GM18498 (cell line): ENCODE results near the gene IWS1.

Source experiments
- ATAC-seq: cut with Tn5 transposase; IDR thresholded peaks from one replicate; pipeline ENCODE4 v1.9.1; 2021; ENCODE audit warnings: mild to moderate bottlenecking, moderate library complexity; ENCODE audit not compliant: unreplicated experiment

Gene IWS1

DNA sequence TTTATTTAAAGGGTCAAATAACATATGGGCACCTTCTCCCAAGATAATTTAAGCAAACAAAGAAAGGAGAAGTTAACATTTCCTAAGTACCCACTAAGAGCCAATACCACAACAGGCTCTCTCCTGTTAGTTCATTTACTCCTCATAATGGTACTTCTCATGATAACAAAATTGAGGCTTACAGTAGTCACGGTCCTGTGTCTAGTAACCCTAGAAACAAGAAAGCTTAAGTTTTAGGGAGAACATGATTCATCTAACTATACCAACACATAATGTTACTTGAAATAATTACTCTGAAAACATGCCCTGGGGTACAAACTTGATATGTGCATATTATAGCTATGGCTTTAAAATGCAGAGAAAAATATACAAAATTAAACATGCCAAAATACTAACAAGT lies 19.8 kb downstream of the IWS1 start:
- no peak for ATAC-seq

DNA sequence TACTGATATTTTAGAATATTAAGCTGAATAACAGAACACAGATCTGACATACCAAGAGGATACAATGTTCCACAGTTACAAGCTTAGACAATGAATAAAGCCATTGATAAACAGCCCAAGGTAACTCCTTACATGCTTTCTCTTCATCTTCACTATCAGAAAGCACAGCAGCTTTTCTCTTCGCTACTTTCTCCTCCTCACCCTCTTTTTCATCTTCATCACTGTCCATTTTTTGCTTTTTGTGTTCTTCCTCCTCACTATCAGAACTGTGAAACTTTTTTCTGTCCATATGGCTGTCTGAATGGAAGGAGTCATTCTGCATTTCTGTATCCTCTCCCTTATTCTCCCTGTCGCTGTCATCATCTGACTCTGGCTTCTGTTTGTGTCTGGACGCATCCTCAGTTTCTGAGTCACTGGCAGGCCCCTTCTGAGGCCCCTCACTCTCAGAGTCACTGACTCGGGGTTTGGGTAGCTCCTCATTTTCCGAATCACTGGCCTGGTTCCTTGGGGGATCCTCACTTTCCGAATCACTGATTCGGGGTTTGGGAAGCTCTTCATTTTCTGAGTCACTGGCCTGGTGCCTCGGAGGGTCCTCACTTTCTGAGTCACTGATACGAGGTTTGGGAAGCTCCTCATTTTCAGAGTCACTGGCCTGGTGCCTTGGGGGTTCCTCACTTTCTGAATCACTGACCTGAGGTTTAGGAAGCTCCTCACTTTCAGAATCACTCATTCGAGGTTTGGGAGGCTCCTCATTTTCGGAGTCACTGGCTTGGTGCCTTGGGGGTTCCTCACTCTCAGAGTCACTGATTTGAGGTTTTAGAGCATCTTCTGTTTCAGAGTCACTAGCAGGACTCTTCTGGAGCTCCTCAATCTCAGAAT lies 21.5 kb downstream of the IWS1 start:
- no peak for ATAC-seq

DNA sequence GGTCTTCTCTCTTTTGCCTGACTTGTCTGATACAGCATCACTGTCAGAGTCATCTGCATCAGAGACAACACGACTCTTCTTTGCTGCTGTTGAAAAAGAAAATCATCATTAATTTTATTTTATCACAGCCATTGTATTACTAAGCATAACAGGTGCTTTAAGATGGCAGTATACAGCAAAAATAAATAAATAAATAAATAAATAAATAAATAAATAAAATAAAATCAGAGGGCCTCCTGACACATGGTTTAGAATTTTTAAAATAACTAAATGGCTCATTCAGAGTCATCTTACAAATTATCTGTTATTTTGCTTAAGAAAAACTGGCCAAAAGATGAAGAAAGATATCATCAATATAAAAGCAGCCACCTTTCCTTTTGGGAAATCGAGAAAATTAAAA lies 22.8 kb downstream of the IWS1 start:
- no peak for ATAC-seq

DNA sequence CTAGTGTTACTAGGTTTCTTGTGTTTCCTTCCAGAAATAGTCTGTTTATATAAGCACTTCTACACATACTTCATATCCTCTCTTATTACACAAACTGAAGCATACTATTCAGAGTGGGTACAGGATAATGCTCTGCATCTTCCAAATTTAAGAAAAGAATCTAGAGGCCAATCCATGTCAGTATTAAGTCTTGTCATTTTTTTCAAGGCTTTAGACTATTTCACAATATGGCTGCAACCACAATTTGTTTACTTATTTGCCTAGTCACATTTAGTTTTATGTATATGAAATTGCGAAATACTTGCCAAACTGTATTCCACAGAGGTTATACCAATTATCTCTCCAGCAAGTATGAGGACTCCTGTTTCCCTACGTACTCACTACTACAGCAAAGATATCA lies 27.9 kb downstream of the IWS1 start:
- no peak for ATAC-seq

DNA sequence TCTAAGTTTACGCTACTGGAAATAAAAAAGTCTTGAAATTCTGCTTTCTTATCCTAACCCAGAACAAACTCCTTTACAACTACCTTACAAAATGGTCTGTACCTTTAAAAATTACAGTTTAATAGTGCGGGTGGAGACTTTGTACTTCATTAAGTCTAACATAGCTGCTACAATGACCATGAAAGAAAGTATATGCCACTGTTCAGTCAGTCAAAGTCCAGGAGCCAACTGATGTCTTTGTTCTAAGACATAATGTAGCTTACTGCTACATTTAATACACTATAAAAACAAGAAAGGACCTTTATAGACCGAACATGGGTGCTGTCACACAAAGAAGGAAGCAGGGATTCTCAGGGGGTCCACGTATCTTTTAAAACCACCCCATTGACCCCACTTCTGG lies 36.0 kb downstream of the IWS1 start:
- no peak for ATAC-seq

DNA sequence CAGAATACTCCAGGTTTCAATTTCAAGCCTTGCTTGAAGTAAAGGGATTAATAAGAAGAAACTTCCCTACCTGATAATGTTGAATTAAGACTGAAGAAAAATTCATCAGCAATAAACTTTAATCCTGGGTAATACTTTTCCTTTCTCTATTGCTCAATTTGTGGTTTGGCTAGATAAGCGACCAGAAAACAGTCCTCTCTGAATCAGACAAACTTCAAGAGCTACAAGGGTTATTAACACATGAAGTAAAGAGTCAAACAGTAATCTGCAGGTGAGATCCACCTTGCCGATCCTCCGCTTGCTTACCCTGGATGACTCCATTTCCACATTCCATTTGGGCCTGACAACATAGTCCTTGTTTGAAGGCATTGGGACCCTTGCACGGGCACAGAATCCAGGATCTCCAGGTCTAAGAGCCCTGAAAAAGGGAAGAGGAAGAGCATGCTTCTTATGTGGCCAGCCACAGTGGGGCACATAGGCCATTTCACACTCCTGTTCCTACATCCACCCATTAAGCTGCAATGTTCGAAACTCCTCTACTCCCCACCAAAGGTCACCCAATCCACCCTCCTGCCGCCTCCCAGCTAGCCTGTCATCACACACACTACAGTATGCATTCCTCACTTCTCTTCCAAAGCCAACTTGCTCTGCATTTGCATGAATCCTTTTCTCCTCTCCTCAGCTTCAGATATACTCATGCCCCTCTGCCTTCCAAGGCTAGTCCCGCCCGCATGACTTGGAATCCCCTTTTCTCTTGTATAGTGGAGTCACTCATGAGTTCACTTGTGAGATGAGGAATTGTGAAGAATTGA lies 39.8 kb downstream of the IWS1 start:
- no peak for ATAC-seq

DNA sequence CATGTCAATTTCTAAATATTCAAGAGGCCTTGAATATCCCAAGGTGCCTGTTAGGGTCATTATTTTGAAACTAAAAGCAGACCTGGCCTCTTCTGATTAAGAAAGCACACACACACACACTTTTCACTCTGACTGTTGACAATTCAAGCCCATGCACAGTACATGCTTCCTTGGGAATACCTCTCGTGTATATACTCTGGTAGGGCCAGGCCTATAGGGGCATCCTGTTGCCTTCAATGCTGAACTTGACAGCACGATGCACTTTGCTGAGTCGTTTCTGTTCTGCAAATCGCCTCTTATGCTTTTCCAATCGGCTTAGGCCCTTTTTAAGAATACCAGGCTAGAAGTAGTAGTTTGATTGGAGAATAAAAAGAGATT lies 40.6 kb downstream of the IWS1 start:
- ATAC-seq, result no peak

DNA sequence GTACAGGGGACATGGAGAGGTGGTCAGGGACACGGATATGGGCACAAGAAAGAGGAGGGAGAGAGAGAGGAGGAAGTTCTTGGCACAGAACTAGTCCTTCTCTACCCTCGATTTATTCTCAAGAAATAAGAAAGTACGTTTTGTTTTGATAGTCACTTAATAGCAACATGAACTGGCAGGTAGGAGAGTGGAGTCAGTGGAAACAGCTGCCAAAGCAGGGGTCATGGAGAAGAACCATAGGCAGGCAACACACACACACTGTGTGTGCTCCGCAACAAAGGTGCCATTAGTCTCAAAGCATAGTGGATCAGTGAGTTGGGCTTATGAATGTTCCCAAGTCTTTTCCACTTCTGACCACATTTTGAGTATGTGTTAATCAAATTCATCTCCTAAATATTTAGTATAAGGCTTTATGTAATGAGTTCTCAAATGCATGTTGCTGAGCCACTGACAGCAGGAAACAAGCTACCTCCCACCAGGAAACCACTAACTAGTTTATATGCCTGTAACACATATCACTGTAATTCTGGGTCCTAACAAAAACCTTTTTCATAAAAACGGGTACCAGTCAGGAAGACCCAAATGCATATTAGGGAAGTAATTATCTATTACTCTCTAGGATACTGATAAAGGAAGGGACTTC lies 41.1 kb downstream of the IWS1 start:
- no peak for ATAC-seq

DNA sequence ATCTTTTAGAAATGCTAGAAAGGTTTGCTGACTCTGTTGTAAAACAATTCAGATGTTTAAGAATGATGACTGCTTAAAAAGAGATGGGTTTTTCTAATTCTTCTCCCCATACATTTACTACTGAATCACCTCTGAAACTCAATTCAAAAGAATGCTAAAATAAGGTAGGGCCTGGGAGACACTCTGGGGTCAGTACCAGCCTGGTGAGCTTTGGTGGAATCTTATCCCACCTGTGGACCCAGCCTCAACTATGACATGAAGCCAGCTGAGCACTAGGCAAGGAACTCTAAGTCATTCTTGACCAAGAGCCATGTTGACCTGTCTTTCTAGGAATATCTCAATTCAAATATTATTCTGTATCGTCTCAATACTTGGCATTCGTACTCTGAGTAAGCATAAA lies 44.3 kb downstream of the IWS1 start:
- no peak for ATAC-seq

DNA sequence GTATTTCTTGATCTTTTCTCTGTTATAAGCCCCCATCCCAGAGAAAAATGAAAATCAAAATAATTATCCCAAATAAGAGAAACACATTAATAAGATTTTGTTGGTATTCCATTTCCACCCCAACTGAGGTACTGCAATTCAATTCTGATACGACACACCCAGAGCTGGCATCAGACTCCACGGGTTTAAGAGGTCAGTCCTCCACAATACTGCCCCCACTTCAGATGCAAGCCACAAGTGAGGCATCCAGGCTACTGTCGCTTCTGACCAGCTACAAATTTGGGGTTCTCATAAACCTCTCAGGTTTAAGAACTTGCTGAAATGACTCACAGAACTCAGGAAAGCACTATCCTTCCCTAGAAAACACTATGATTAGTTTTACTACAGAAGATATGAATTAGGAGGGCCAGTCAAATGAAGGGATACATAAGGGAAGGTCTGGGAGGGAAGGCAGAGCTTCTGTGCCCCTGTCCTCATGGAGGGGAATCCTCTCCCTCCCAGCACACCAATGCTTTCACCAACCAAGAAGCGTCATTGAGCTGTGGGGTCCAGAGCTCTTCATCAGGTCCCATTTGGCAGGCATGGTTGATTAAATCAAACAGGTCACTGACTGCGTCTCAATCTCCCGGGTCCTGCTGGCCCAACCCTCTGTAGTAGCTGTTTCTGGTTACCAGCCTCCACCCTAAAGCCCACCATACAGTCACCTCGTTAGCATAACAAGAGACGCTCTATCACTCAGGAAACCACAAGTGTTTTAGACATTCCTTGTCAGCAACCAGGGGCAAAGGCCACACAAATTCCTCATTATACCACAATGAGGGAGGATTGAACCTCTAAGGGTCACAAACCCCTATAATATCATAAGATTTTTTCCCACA lies 46.2 kb downstream of the IWS1 start:
- no peak for ATAC-seq

DNA sequence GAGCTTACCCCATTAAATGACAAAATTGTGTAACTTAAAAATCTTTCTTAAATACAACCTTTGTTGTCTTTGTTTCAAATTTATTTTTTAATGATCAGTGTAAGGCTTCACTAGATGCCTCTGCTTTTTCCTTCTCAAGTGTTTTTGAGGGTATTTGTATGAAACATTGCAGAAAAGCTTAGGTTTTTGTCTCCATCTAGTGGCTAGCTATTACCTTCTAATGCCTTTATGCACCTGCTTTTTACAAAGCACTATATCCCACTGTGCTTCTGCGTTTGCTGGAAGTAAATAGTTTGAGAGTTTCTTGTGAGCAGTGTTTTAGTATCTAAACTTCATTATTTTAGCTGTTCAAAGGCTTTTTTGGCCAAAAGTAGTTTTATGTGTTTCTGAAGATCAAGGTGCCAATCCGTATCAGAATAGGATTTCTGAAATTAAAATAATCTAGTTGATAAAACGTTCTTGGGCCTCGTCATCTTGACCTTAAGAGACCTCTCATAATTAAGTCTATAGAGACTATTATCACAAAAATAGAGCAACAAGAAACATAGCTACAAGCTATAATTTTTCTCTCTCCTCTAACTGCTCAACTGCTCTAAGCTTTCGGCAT lies 47.0 kb downstream of the IWS1 start:
- no peak for ATAC-seq

DNA sequence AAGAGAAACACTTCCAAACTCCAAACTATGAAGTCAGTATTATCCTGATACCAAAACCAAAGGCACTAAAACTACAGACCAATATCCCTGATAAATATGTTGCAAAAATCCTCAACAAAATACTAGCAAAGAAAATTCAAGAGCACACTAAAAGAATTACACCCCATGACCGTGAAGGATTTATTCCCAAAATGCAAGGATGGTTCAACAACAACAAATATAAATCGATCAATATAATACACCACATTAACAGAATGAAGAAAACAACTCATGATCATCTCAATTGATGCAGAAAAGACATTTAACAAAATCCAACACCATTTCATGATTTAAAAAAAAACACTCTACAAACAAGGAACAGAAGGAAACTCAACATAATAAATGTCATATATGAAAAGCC lies 50.5 kb downstream of the IWS1 start:
- ATAC-seq, result no peak

DNA sequence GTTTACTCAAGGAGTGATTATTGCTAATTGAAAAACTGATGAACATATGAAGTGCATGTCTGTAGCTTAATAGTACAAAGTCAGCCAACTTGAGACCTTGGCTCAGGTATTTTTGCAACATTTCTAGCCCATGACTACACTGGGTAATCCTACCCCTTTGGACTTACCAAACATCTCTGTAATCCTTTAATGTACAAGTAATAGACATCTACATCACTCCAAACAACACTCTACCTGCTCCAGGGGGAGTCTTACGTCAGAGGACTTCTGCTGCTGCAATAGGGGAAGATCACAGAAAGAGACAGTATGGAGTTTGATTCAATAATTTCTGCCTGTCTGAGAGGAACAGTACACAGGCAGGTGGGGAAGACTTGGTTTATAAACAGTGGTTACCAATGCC lies 54.0 kb downstream of the IWS1 start:
- ATAC-seq, result no peak

DNA sequence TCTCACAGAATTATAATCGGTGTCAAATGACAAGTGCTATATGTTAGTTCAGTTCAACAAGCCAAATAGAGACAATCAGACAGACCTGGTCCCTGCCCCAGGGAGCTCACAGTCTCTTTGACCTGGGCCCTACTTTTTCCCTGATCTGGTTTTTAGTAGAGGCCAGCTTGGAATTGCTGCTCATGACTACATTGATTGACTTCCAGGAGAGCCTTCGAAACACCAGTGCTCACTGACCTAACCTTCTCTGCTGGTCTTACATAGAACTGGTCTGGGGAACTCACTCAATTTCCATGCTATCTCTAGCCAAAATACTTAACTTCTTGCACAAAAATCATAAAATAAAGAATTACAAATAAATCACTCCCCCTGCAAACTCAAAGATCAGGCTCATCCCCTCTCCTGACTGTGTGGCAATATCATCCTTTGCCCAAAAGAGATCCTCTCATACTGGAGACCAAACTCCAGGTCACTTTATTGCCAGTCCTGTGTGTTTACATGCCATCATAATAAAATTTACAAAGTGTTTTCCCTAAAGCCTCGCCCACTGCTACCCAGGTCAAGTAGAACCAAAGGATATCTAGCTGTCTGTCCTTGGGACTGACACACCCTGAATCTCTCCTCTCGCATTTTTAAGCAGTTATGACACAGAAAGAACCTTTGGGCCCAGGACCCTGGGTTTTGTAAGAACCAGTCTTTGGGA lies 54.9 kb downstream of the IWS1 start:
- ATAC-seq, result no peak

DNA sequence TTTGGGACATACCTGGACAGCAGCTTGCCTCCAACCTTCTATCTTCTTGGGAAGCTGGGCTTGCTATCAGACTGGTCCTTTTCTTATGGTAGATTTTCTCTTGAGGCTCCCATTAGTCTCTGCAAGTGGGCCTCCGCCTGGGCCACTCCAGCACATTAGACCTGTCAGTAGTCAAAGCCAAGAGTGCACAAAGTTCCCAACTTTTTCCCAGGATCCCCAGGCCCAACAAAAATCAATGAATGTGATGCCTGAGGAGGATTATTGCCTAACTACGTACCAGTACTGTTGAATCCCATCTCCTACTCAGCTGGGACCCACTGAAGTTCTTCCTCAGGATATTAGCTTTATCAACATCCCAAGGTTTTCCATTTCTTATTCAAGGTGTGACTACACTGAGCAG lies 56.3 kb downstream of the IWS1 start:
- ATAC-seq, result no peak

DNA sequence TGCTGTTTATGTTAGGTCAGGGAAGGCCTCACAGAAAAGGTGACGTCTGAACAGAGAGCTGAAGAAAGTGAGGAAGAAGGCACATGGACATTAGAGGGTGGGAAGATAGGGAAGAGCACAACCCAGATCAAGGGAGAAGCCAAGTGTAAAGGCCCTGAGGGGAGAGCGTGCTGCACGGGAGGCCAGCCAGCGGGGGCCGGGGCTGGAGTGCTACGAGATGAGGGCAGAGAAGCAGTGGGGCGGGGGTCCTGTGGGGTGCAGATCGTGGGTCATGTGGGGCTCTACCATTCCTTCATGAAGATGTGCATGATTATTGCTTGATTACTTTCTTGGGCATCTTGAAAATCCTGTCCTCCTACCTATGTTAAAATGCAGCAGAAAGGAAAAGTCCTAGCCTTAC lies 57.2 kb downstream of the IWS1 start:
- ATAC-seq, result no peak

DNA sequence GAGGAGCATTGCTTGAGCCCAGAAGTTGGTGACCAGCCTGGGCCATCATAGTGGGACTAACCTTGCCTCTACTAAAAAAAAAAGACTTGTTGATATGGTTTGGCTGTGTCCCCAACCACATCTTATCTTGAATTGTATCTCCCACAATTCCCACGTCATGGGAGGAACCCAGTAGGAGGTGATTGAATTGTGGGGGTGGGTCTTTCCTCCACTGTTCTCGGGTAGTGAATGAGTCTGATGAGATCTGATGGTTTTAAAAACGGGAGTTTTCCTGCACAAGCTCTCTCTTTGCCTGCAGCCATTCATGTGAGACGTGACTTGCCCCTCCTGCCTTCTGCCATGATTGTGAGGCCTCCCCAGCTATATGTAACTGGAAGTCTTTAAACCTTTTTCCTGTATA lies 61.0 kb downstream of the IWS1 start:
- ATAC-seq, result no peak

DNA sequence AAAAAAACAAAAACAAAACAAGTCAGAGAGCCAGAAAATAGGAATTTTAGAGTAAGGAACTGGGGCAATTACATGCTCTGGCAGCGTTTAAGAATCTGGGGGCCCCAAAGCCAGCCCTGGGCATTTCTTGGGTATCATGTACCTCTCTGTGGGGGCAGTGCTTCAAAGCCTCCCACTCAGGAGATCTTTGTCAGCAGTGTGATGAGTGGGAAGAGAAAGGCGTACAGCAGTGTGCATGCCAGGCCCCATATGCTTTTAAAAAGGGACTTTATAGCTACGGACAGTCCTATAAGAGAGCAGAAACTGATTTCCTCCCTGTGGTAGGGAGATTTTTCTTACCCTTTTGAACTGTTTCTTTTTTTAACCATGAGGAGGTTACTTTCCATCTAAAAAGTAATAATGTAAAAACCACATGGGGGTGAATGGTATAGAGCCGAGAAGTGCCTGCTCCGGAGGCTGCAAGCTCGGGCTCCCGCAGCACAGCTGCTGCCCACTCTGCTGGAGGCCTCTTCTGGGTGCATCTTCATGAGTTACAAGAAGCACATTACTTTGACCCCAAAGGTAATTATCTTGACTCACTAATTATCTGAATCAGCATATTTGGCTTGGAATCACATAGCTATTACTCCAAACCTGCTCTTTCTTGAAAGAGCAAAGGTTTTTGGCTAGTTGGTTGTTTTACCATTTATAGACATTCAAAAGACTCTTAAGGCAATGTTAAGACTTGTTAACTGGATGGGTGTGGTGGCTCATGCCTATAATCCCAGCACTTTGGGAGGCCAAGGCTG lies 61.6 kb downstream of the IWS1 start:
- no peak for ATAC-seq
